CD4-positive, CD25-positive, alpha-beta regulatory T cell (primary cell): ENCODE data around the gene ATP6V0B. TPM values are rescaled to one million over a fixed set of nuclear protein-coding genes. Genes with fewer than 3 reads are reported as not detected.

Source experiments
- ATAC-seq, 2 donors: fragments of 150-1000 bp; cut with Tn5 transposase; one replicate each; pipeline ENCODE4 v1.10.0; 2021; ENCODE audit warnings: low read depth in 2 of 2, moderate number of reproducible peaks in 2 of 2, moderate library complexity in 1 of 2
- DNase-seq, 3 donors: peaks; one replicate each; pipeline versions ENCODE4 v3.0.0 to v3.0.0-alpha.2; 2012 to 2022; ENCODE audit warnings: mixed read lengths in 1 of 3
- H3K27ac ChIP-seq: one replicate; pipeline ENCODE4 v1.7.0; 2013; ENCODE audit warnings: mild to moderate bottlenecking, low read length; ENCODE audit not compliant: insufficient read depth, poor library complexity, severe bottlenecking
- H3K27me3 ChIP-seq: one replicate; pipeline ENCODE4 v1.7.0; 2013; ENCODE audit warnings: low read length; ENCODE audit not compliant: control insufficient read depth, insufficient read depth
- H3K36me3 ChIP-seq: one replicate; pipeline ENCODE4 v1.7.0; 2013; ENCODE audit warnings: mild to moderate bottlenecking, low read length, moderate library complexity; ENCODE audit not compliant: control insufficient read depth, insufficient read depth
- H3K4me1 ChIP-seq: 2 replicates; pipeline ENCODE4 v1.7.0; 2013; ENCODE audit warnings: mild to moderate bottlenecking, low read length; ENCODE audit not compliant: insufficient read depth, control insufficient read depth, poor library complexity, severe bottlenecking
- H3K4me3 ChIP-seq: one replicate; pipeline ENCODE4 v1.7.0; 2013; ENCODE audit warnings: low read depth, mild to moderate bottlenecking, low read length, moderate library complexity
- H3K9me3 ChIP-seq, 2 experiments: 1 replicate in 1 of 2; 2 replicates in 1 of 2; pipeline ENCODE4 v1.7.0; 2013; ENCODE audit warnings: low read length in 2 of 2, mild to moderate bottlenecking in 1 of 2, moderate library complexity in 1 of 2; ENCODE audit not compliant: control insufficient read depth in 2 of 2
- H3K27ac Mint-ChIP-seq, 3 donors: one replicate each; pipeline ENCODE4 v1.8.0; 2020 to 2022; ENCODE audit warnings: mild to moderate bottlenecking in 3 of 3, mixed read lengths in 3 of 3, moderate library complexity in 2 of 3
- H3K27me3 Mint-ChIP-seq: one replicate; pipeline ENCODE4 v1.8.0; 2022; ENCODE audit warnings: mild to moderate bottlenecking, mixed read lengths
- H3K36me3 Mint-ChIP-seq: one replicate; pipeline ENCODE4 v1.8.0; 2020; ENCODE audit warnings: mixed read lengths
- H3K4me1 Mint-ChIP-seq, 4 donors: one replicate each; pipeline ENCODE4 v1.8.0; 2020 to 2022; ENCODE audit warnings: mixed read lengths in 4 of 4, mild to moderate bottlenecking in 1 of 4
- H3K4me3 Mint-ChIP-seq, 4 donors: one replicate each; pipeline ENCODE4 v1.8.0; 2020 to 2022; ENCODE audit warnings: mild to moderate bottlenecking in 4 of 4, mixed read lengths in 4 of 4, moderate library complexity in 3 of 4
- H3K9me3 Mint-ChIP-seq, 7 donors: one replicate each; pipeline ENCODE4 v1.8.0; 2020 to 2022; ENCODE audit warnings: mixed read lengths in 7 of 7, mild to moderate bottlenecking in 3 of 7, moderate library complexity in 2 of 7
- polyA plus RNA-seq, 4 donors: library from polyadenylated mRNA; unstranded; fragments of 300-500 nt; fragmentation: Illumina TruSeq; gene quantifications; one replicate each; pipeline ENCODE4 v1.2.3, GENCODE V29; 2021
- total RNA-seq: library from RNA; stranded (reverse); gene quantifications from one replicate; pipeline ENCODE4 v1.2.3, GENCODE V29; 2022

The ATP6V0B gene
- total and polyA plus RNA-seq, 5 donors from 2014 or later, result 69.4 to 274 (median 231) TPM

DNA sequence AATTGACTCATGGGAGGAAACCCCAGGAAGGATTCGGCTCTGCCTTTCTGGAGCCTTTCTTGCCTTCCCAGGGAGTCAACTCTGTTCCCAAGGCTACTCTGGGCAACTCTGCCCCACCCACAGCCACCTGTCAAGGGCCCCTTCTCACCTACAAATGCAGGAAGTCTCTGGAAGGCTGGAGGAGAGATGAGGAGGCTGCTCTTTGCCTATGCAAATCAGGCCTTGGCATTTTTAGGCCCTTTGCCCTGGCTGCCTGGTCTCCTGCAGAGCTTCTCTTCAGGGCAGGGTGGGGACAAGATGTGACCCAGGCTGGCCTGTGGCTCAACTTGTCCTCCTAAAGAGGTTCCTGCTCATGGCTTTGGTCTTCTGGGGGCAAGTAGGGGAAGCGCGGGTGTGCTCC is 51.1 kb downstream of the ATP6V0B start:
- H3K27me3 Mint-ChIP-seq, result peaks cover 5% of the 10 kb centered on the region
- no peak for ATAC-seq
- no peak for DNase-seq
- no peak overlapping the region for H3K4me3 Mint-ChIP-seq
- peaks cover 0 to 18% (median 4%) of the 10 kb centered on the region in 4 donors for H3K4me1 Mint-ChIP-seq
- no peaks in the 10 kb centered on the region for H3K36me3 ChIP-seq
- no peaks in the 10 kb centered on the region for H3K27me3 ChIP-seq
- H3K9me3 Mint-ChIP-seq, result no peaks in the 10 kb centered on the region
- H3K4me1 ChIP-seq, result peaks cover 11% of the 10 kb centered on the region
- no peaks in the 10 kb centered on the region for H3K9me3 ChIP-seq
- H3K36me3 Mint-ChIP-seq, result no peaks in the 10 kb centered on the region
- no peak overlapping the region for H3K4me3 ChIP-seq
- no peak overlapping the region for H3K27ac Mint-ChIP-seq
- H3K27ac ChIP-seq, result no peak overlapping the region

DNA sequence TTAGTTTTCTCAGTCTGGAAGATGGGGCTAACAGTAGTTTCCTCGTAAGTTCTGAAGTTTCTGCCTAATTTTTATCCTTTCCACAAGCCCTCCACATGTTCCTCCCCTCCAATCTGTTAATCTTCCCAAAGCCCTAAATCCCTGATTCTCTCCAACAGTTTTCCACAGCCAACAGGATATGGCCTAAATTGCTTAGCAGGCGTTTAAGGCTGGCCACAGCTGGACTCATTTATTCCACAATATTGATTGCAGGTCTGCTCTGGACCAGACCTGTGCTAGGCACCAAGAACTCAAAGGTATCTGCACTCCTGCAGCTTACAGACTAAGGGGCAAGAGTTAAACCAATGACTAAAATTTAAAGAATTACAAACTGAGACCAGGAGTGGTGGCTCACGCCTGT is 52.6 kb downstream of the ATP6V0B start:
- Mint-ChIP-seq H3K27ac (no peak overlapping the region), H3K4me1 (peaks cover 0 to 30% (median 4%) of the 10 kb centered on the region in 4 donors), H3K27me3 (peaks cover 5% of the 10 kb centered on the region), H3K9me3 (no peaks in the 10 kb centered on the region), H3K4me3 (peak overlapping the region in 2 of 4 donors; percentile 12 to 95), H3K36me3 (no peaks in the 10 kb centered on the region)
- H3K9me3 ChIP-seq, result no peaks in the 10 kb centered on the region
- no peak overlapping the region for H3K27ac ChIP-seq
- no peaks in the 10 kb centered on the region for H3K27me3 ChIP-seq
- DNase-seq, result no peak
- peaks cover 11% of the 10 kb centered on the region for H3K4me1 ChIP-seq
- no peak overlapping the region for H3K4me3 ChIP-seq
- ATAC-seq, result no peak
- no peaks in the 10 kb centered on the region for H3K36me3 ChIP-seq

Other genes with a start within 250 kb of the ATP6V0B start
- 1.5 TPM for gene ARTN, start 41.2 kb upstream of the ATP6V0B start, total RNA-seq
- gene ARTN, start 41.2 kb upstream of the ATP6V0B start, polyA plus RNA-seq, result not detected
- gene IPO13, start 28.0 kb upstream of the ATP6V0B start, total RNA-seq, result 12.6 TPM
- gene IPO13, start 28.0 kb upstream of the ATP6V0B start, polyA plus RNA-seq, result 10 to 100 TPM in 2 of 4 donors, 1 to 10 TPM in 2; 9.4 to 11.6 (median 10.1) TPM
- 17.9 TPM for gene DPH2, start 5.0 kb upstream of the ATP6V0B start, total RNA-seq
- gene DPH2, start 5.0 kb upstream of the ATP6V0B start, polyA plus RNA-seq, result 10 to 100 TPM; 17.2 to 25.0 (median 21.0) TPM
- gene B4GALT2, start 4.2 kb downstream of the ATP6V0B start, total RNA-seq, result 0.54 TPM
- gene B4GALT2, start 4.2 kb downstream of the ATP6V0B start, polyA plus RNA-seq, result under 1 TPM; 0.20 to 0.86 (median 0.32) TPM
- 1.2 TPM for gene CCDC24, start 16.6 kb downstream of the ATP6V0B start, total RNA-seq
- 1 to 10 TPM in 1 of 4 donors, under 1 TPM in 3; 0.18 to 1.8 (median 0.73) TPM for gene CCDC24, start 16.6 kb downstream of the ATP6V0B start, polyA plus RNA-seq
- 0.20 TPM for gene SLC6A9, start 56.5 kb downstream of the ATP6V0B start, total RNA-seq
- gene SLC6A9, start 56.5 kb downstream of the ATP6V0B start, polyA plus RNA-seq, result under 1 TPM in 1 of 4 donors, not detected in 3; 0.07 TPM
- not detected for gene KLF17, start 143.9 kb downstream of the ATP6V0B start, total RNA-seq
- gene KLF17, start 143.9 kb downstream of the ATP6V0B start, polyA plus RNA-seq, result not detected
- not detected for gene KLF18, start 166.7 kb downstream of the ATP6V0B start, total RNA-seq
- gene KLF18, start 166.7 kb downstream of the ATP6V0B start, polyA plus RNA-seq, result not detected
- 54.9 TPM for gene DMAP1, start 238.5 kb downstream of the ATP6V0B start, total RNA-seq
- 10 to 100 TPM; 33.5 to 39.9 (median 38.4) TPM for gene DMAP1, start 238.5 kb downstream of the ATP6V0B start, polyA plus RNA-seq